Measurements from ENCODE around the gene PLA2G4F. TPM values are rescaled to one million over a fixed set of nuclear protein-coding genes. Genes with fewer than 3 reads are reported as not detected.

The PLA2G4F gene
- total and polyA plus RNA-seq, 10 of the 15 experiments (the other 5 are each of a cell fraction or from before 2014, with no cell fraction given), result not detected

- RAD21 ChIA-PET (ENCODE audit: unreplicated experiment), result no interaction called here
- no peak overlapping the region for H3K4me2 ChIP-seq (ENCODE audit: control insufficient read depth, insufficient read depth)
- H3K4me1 ChIP-seq (ENCODE audit: control insufficient read depth, insufficient read depth, low read length), result no peaks in the 10 kb centered on the region
- DNase-seq (ENCODE audit: low read depth, low spot score) (no peak), FAIRE-seq (no peak), ATAC-seq (no peak)
- intact Hi-C loops (cut with micrococcal nuclease; ENCODE audit: unreplicated experiment), result no loop called here
- TF ChIP-seq USF2 (IDR thresholded peaks at IDR 0.05; ENCODE audit: borderline replicate concordance, low read depth, low read length), result no peak
- no peak for TF ChIP-seq TAF1 (IDR thresholded peaks at IDR 0.05; ENCODE audit: borderline replicate concordance, low read depth, low read length)
- TF ChIP-seq ATF7 (IDR thresholded peaks at IDR 0.05; ENCODE audit: low read depth), result no peak
- no peak for TF ChIP-seq CHD2 (IDR thresholded peaks at IDR 0.05; ENCODE audit: borderline replicate concordance, low read depth, low read length)
- no peak for TF ChIP-seq NRF1 (conservative IDR thresholded peaks at IDR 0.05; ENCODE audit: low read depth, low read length)
- TF ChIP-seq POU2F2 (IDR thresholded peaks at IDR 0.05; ENCODE audit: borderline replicate concordance, low read depth, low read length), result no peak
- no peak for TF ChIP-seq RB1 (IDR thresholded peaks at IDR 0.05; ENCODE audit: borderline replicate concordance)
- no peak for TF ChIP-seq E2F8 (IDR thresholded peaks at IDR 0.05; ENCODE audit: low read depth, partially characterized antibody)
- no peak for TF ChIP-seq ESRRA (IDR thresholded peaks at IDR 0.05; ENCODE audit: low read length)
- no peak for TF ChIP-seq ZNF274 (IDR thresholded peaks at IDR 0.05; ENCODE audit: insufficient read depth, insufficient read length)
- TF ChIP-seq JUNB (IDR thresholded peaks at IDR 0.05), result no peak
- no peak for TF ChIP-seq SMARCA5 (IDR thresholded peaks at IDR 0.05)
- H3K36me3 ChIP-seq (ENCODE audit: control insufficient read depth in 2 of 2, insufficient read depth in 2 of 2, low read length in 1 of 2), result peaks cover 32 to 50% of the 10 kb centered on the region in 2 experiments
- H3K27me3 ChIP-seq (replicated peaks in 1 of 2; ENCODE audit: control insufficient read depth in 2 of 2, insufficient read depth in 2 of 2, low read length in 1 of 2), result no peaks in the 10 kb centered on the region
- CTCF ChIA-PET, result no interaction called here
- no peak overlapping the region for H3K9ac ChIP-seq (ENCODE audit: control insufficient read depth, insufficient read depth, low read length)
- H3K9me3 ChIP-seq (replicated peaks; ENCODE audit: control insufficient read depth, insufficient read depth, low read length), result no peaks in the 10 kb centered on the region
- POLR2A ChIA-PET, result no interaction called here
- H2AFZ ChIP-seq (ENCODE audit: control insufficient read depth, low read depth, low read length), result no peak overlapping the region
- no peak overlapping the region for H3K27ac ChIP-seq (ENCODE audit: control insufficient read depth, insufficient read depth)
- BruUV-seq (replicated peaks), result no TSS peak
- H3K4me3 ChIP-seq, result no peak overlapping the region
- WGBS (ENCODE audit: insufficient coverage, insufficient replicate concordance, low lambda C conversion rate, missing lambda C conversion rate), result 86% methylated on average over 9 of the region's 9 CpGs
- no peaks in the 10 kb centered on the region for H3K79me2 ChIP-seq (ENCODE audit: control insufficient read depth, insufficient read depth, low read length)
- in situ Hi-C loops (cut with MboI), result no loop called here
- SMC1A ChIA-PET (ENCODE audit: uncharacterized antibody, unreplicated experiment), result interaction anchor here (1.0 kb wide), 1 partner anchor 37 kb away, joined by 3 read pairs; no protein-coding TSS in a partner anchor
- H4K20me1 ChIP-seq (ENCODE audit: control insufficient read depth, insufficient read depth), result no peaks in the 10 kb centered on the region
Measured at GRCh38 chr15:42163291-42163690, 6.9 kb upstream of the PLA2G4F start.

Data from GM12878 (cell line).